Small intestine (tissue), 7 donors: ENCODE results near the gene CRYL1. TPM values are rescaled to one million over a fixed set of nuclear protein-coding genes. Genes with fewer than 3 reads are reported as not detected.

Experiments
- DNase-seq, 2 donors: peaks; one replicate each; pipeline versions ENCODE4 v3.0.0 to v3.0.0-alpha.2; 2013
- FAIRE-seq: peaks from 2 replicates; lab custom pipeline; 2012; peaks lifted over from hg19 to GRCh38; lab: Jason Lieb, UNC
- H3K27ac ChIP-seq, 3 donors: one replicate each; pipeline ENCODE4 v1.5.1; 2013; ENCODE audit warnings: low read length in 2 of 3, mild to moderate bottlenecking in 2 of 3, control low read depth in 1 of 3, inconsistent platforms in 1 of 3, low read depth in 1 of 3, moderate library complexity in 1 of 3
- H3K27me3 ChIP-seq, 3 donors: one replicate each; pipeline ENCODE4 v1.6.1; 2013; ENCODE audit warnings: low read length in 3 of 3, inconsistent platforms in 1 of 3; ENCODE audit not compliant: control insufficient read depth in 3 of 3, insufficient read depth in 3 of 3
- H3K36me3 ChIP-seq, 3 donors: one replicate each; pipeline ENCODE4 v1.6.1; 2013; ENCODE audit warnings: low read length in 3 of 3, inconsistent platforms in 1 of 3, low read depth in 1 of 3, mild to moderate bottlenecking in 1 of 3, moderate library complexity in 1 of 3; ENCODE audit not compliant: control insufficient read depth in 3 of 3, insufficient read depth in 2 of 3
- H3K4me1 ChIP-seq, 3 donors: one replicate each; pipeline ENCODE4 v1.6.1; 2013; ENCODE audit warnings: low read length in 2 of 3, inconsistent platforms in 1 of 3, low read depth in 1 of 3, mild to moderate bottlenecking in 1 of 3, moderate library complexity in 1 of 3; ENCODE audit not compliant: control insufficient read depth in 3 of 3, insufficient read depth in 2 of 3
- H3K4me3 ChIP-seq, 3 donors: one replicate each; pipeline ENCODE4 v1.5.1; 2013; ENCODE audit warnings: low read length in 3 of 3, control low read depth in 1 of 3, inconsistent platforms in 1 of 3, low read depth in 1 of 3, mild to moderate bottlenecking in 1 of 3, moderate library complexity in 1 of 3
- H3K9me3 ChIP-seq, 2 donors: one replicate each; pipeline ENCODE4 v1.6.1; 2013; ENCODE audit warnings: low read depth in 1 of 2, low read length in 1 of 2; ENCODE audit not compliant: control insufficient read depth in 2 of 2, insufficient read depth in 1 of 2
- WGBS, 3 donors: extraction: QIAGEN DNeasy Blood & Tissue Kit; methylation state at CpG; one replicate each; pipeline ENCODE4 v1.1.7; 2013; 5-methylcytosine and 5-hydroxymethylcytosine counted together
- polyA plus RNA-seq, 4 donors: library from polyadenylated mRNA; stranded (reverse) in 3 of 4; unstranded in 1 of 4; fragments of 200-250 nt in 3 of 4; fragments of 120-200 nt in 1 of 4; gene quantifications; one replicate each; pipeline versions ENCODE4 v1.2.1 to v1.2.3, GENCODE V29; 2013
- donor health status: healthy with polysubstance abuse.
- donor health status: control.
- donor health status: control.
- donor health status: Bipolar disorder and iron deficiency.
- donor health status: healthy.

Gene CRYL1
- polyA plus RNA-seq, 4 donors: 136 to 372 (median 263) TPM

- WGBS, 3 donors: 1 to 2% (median 1%) methylated on average over 54 to 74 of the region's 74 CpGs
- no peak for FAIRE-seq
These were observed 41.5 kb upstream of the CRYL1 start, which contains the start of gene IFT88 for GRCh38 chr13:20566898-20567874. Gene IFT88 (plus strand): TSS chr13:20567157. CDS start chr13:20574386, 7,229 bp downstream.

GRCh38 chr13:20566468-20566897 lies 40.8 kb upstream of the CRYL1 start:
- no peaks in the 10 kb centered on the region for H3K27me3 ChIP-seq
- H3K4me3 ChIP-seq: peak overlapping the region; percentile 55 to 69 (median 58)
- DNase-seq (peak; percentile 91 to 92), FAIRE-seq (no peak)
- peaks cover 0 to 18% of the 10 kb centered on the region in 2 donors for H3K9me3 ChIP-seq
- no peaks in the 10 kb centered on the region for H3K36me3 ChIP-seq
- H3K4me1 ChIP-seq: peaks cover 0 to 9% (median 2%) of the 10 kb centered on the region in 3 donors
- 1 to 4% (median 2%) methylated on average over 19 to 21 of the region's 21 CpGs for WGBS, 3 donors
- H3K27ac ChIP-seq: peak overlapping the region; percentile 84 to 96 (median 92)

More at GRCh38 chr13:20566898-20567874, 41.5 kb upstream of the CRYL1 start, which contains the start of gene IFT88:
- H3K9me3 ChIP-seq: peaks cover 0 to 21% of the 10 kb centered on the region in 2 donors
- no peaks in the 10 kb centered on the region for H3K27me3 ChIP-seq
- H3K4me1 ChIP-seq: peaks cover 0 to 6% (median 0%) of the 10 kb centered on the region in 3 donors
- no peaks in the 10 kb centered on the region for H3K36me3 ChIP-seq
- peak within 1 kb of the TSS; percentile 55 to 69 (median 58) for H3K4me3 ChIP-seq
- peak; percentile 90 to 96 for DNase-seq
- H3K27ac ChIP-seq: peak within 1 kb of the TSS; percentile 84 to 96 (median 92)

GRCh38 chr13:20565115-20565736 lies 39.6 kb upstream of the CRYL1 start:
- H3K4me1 ChIP-seq: peaks cover under 1 to 17% (median 2%) of the 10 kb centered on the region in 3 donors
- H3K27ac ChIP-seq: no peak overlapping the region
- FAIRE-seq (no peak), DNase-seq (no peak)
- H3K36me3 ChIP-seq: no peaks in the 10 kb centered on the region
- peaks cover 0 to 17% of the 10 kb centered on the region in 2 donors for H3K9me3 ChIP-seq
- WGBS, 3 donors: 85 to 93% (median 91%) methylated on average over 11 of the region's 11 CpGs
- no peak overlapping the region for H3K4me3 ChIP-seq
- H3K27me3 ChIP-seq: no peaks in the 10 kb centered on the region

- Histone ChIP-seq H3K4me3 (no peak overlapping the region), H3K36me3 (no peaks in the 10 kb centered on the region), H3K27ac (peak overlapping the region in 2 of 3 donors; percentile 9 to 88), H3K9me3 (peaks cover 0 to 17% of the 10 kb centered on the region in 2 donors), H3K27me3 (no peaks in the 10 kb centered on the region), H3K4me1 (peaks cover 4 to 41% (median 11%) of the 10 kb centered on the region in 3 donors)
- WGBS, 3 donors: 63 to 71% (median 64%) methylated on average over 5 of the region's 5 CpGs
- no peak for DNase-seq
- FAIRE-seq: no peak
These were observed 36.1 kb upstream of the CRYL1 start for GRCh38 chr13:20561741-20562140.

- H3K9me3 ChIP-seq: peaks cover 0 to 5% of the 10 kb centered on the region in 2 donors
- no peak overlapping the region for H3K4me3 ChIP-seq
- H3K36me3 ChIP-seq: no peaks in the 10 kb centered on the region
- FAIRE-seq: no peak
- WGBS, 3 donors: 54 to 67% (median 62%) methylated on average over 6 of the region's 6 CpGs
- DNase-seq: peak; percentile 56 to 62
- H3K27ac ChIP-seq: peak overlapping the region; percentile 88 to 92 (median 88)
- no peaks in the 10 kb centered on the region for H3K27me3 ChIP-seq
- peaks cover 4 to 43% (median 11%) of the 10 kb centered on the region in 3 donors for H3K4me1 ChIP-seq
These were observed 34.2 kb upstream of the CRYL1 start for GRCh38 chr13:20559659-20560356.

GRCh38 chr13:20558982-20559381 lies 33.3 kb upstream of the CRYL1 start:
- Histone ChIP-seq H3K27me3 (no peaks in the 10 kb centered on the region), H3K4me3 (no peak overlapping the region), H3K27ac (peak overlapping the region; percentile 88 to 92 (median 88)), H3K36me3 (no peaks in the 10 kb centered on the region), H3K4me1 (peaks cover 4 to 43% (median 11%) of the 10 kb centered on the region in 3 donors), H3K9me3 (no peaks in the 10 kb centered on the region)
- FAIRE-seq (no peak), DNase-seq (no peak)
- 76 to 98% (median 84%) methylated on average over 3 of the region's 3 CpGs for WGBS, 3 donors

GRCh38 chr13:20553311-20553710 lies 27.7 kb upstream of the CRYL1 start:
- Histone ChIP-seq H3K4me3 (no peak overlapping the region), H3K27me3 (no peaks in the 10 kb centered on the region), H3K27ac (peak overlapping the region in 1 of 3 donors; percentile 79), H3K36me3 (no peaks in the 10 kb centered on the region), H3K4me1 (peaks cover 0 to 31% (median 0%) of the 10 kb centered on the region in 3 donors), H3K9me3 (no peaks in the 10 kb centered on the region)
- DNase-seq (peak in 1 of 2 donors; percentile 81), FAIRE-seq (no peak)
- 46 to 59% (median 58%) methylated on average over 3 of the region's 3 CpGs for WGBS, 3 donors
